NCI-H146 (cell line): ENCODE data around the gene CISD1.
"Not testable (repeated sequence)": the region's sequence is repeated elsewhere in the genome, so short reads cannot be mapped to it uniquely, and the experiment has no call there.

Source experiments
- DNase-seq: peaks from one replicate; lab custom pipeline; 2025; lab: John Stamatoyannopoulos, UW

Gene CISD1

DNA sequence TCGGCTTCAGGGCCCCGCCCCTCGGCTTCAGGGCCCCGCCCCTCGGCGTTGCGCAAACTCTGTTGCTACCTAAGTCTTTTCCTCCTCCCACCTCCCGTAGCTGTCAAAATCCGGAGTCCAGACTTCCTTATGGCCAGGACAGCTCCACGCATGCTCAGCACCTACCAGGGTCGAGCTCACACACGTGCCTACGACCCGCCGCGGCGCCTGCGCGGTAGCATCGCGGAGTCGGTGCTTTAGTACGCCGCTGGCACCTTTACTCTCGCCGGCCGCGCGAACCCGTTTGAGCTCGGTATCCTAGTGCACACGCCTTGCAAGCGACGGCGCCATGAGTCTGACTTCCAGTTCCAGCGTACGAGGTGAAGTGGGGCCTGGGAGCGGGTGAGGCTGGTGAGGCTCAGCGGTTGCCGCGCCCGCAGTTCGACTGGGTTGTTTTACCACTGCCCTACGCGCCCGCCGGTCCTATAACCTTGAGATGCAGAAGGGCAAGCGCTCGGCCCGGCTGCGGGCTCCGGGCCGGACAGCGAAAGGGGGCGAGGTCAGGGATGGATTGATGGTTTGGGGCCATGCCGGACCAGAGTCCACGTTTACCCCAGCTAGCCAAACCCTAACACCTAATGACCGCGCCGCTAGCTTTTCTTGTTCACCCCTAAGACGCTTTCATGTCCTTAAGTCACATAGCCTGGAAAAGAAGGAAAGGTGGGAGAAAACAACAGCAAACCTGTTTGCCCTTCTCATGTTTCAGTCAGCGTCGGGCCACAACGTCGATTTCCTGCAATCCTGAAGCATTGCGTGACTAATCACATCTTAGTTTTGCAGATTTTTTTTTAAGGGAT lies at the start of gene CISD1:
TSS of gene CISD1 (plus strand) at position 217 of the 836 bp plus-strand sequence. CDS start at position 329, 112 bp downstream.
- DNase-seq = peak; percentile 99

DNA sequence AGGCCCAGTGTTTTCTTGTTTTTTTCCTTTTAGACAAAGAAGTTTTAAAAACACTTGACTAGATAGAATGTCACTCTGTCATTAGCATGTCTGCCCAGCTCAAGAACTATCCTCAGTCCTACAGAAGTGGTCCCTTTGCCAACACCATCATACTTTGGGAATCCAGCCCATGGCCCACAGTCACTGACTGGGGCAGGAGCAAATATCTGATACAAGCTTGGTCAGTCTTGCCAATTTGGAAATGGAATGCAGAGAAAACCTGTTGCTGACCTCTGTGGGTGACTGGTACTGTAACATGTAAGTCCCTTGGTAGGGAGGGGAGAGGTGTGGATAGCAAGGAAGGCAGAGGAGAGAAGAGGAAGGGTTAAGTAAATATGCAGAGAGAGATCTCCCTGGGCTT lies 49.1 kb upstream of the CISD1 start:
- DNase-seq = no peak

GRCh38 chr10:58220769-58221451 lies 48.1 kb upstream of the CISD1 start:
- no peak for DNase-seq

- DNase-seq = no peak
These were observed 43.3 kb upstream of the CISD1 start for GRCh38 chr10:58225654-58226053.

DNA sequence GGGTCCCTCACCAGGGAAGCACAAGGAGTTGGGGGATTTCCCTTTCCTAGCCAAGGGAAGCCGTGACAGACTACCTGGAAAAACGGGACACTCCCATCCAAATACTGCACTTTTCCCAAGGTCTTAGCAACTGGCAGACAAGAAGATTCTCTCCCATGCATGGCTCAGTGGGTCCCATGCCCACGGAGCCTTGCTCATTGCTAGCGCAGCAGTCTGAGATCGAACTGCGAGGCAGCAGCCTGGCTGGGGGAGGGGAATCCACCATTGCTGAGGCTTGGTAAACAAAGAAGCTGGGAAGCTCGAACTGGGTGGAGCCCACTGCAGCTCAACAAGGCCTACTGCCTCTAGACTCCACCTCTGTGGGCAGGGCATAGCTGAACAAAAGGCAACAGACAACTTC lies 39.1 kb upstream of the CISD1 start:
- DNase-seq = not testable (repeated sequence)

- no peak for DNase-seq
These were observed 31.7 kb upstream of the CISD1 start for GRCh38 chr10:58237014-58237834.

GRCh38 chr10:58239561-58240169 lies 29.3 kb upstream of the CISD1 start:
- DNase-seq = no peak

- no peak for DNase-seq
These were observed 28.4 kb upstream of the CISD1 start for GRCh38 chr10:58240531-58240930.

DNA sequence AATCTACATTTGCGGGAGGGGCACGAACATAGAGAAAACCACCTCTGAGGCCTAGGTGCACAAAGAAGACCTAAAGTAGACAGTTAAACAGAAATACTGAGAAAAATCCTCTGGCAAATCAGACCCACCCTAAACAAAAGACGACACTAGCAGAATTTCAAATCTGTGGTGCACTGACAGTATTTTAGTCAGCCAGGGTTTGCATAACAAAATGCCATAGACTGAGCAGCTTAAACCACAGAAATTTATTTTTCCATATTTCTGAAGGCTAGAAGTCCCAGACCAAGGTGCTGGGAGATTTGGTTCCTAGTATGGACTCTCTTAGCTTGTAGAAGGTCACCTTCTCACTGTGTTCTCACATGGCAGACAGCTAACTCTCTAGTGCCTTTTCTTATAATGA lies 27.6 kb upstream of the CISD1 start:
- DNase-seq = no peak

- no peak for DNase-seq
These were observed 25.7 kb upstream of the CISD1 start for GRCh38 chr10:58243269-58243668.

GRCh38 chr10:58243801-58244200 lies 25.2 kb upstream of the CISD1 start:
- not testable (repeated sequence) for DNase-seq

DNA sequence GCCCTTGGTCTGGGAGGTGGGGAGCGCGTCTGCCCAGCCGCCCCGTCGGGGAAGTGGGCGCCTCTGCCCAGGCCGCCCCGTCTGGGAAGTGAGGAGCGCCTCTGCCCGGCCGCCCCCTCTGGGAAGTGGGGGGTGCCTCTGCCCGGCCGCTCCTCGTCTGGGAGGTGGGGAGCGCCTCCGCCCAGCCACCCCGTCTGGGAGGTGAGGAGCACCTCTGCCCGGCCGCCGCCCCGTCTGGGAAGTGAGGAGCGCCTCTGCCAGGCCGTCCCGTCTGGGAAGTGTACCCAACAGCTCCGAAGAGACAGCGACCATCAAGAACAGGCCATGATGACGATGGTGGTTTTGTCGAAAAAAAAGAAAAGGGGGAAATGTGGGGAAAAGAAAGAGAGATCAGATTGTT lies 24.7 kb upstream of the CISD1 start:
- DNase-seq = not testable (repeated sequence)

GRCh38 chr10:58244666-58245065 lies 24.3 kb upstream of the CISD1 start:
- not testable (repeated sequence) for DNase-seq

DNA sequence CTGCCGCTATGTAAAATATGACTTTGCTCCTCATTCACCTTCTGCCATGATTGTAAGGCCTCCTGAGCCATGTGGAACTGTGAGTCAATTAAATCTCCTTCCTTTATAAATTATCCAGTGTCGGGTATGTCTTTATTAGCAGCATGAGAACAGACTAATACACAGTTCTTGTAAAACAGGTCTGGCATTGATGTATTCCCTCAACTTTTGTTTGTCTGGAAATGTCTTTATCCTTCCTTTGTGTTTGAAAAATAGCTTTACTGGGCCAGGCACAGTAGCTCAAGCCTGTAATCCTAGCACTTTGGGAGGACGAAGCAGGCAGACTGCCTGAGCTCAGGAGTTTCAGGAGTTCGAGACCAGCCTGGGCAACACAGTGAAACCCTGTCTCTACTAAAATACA lies 15.8 kb upstream of the CISD1 start:
- no peak for DNase-seq

DNA sequence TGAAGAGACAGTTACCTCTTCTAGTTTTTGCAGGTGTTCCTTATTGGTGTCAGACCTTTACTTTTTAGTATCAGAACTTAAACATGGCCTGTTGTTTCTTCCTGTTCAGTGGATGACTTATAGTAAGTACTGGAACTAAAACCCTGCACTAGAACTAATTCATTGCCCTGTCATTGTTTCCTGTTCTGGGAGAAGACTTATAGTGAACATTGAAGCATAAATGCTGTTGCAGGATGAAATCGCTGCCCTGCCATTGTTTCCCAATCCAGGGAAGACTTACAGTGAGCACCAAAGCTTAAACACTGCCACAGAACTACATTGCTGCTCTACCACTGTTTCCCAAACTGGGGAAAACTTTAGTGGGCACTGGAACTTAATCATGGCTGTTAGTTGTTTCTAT lies 14.3 kb upstream of the CISD1 start:
- DNase-seq = no peak

DNA sequence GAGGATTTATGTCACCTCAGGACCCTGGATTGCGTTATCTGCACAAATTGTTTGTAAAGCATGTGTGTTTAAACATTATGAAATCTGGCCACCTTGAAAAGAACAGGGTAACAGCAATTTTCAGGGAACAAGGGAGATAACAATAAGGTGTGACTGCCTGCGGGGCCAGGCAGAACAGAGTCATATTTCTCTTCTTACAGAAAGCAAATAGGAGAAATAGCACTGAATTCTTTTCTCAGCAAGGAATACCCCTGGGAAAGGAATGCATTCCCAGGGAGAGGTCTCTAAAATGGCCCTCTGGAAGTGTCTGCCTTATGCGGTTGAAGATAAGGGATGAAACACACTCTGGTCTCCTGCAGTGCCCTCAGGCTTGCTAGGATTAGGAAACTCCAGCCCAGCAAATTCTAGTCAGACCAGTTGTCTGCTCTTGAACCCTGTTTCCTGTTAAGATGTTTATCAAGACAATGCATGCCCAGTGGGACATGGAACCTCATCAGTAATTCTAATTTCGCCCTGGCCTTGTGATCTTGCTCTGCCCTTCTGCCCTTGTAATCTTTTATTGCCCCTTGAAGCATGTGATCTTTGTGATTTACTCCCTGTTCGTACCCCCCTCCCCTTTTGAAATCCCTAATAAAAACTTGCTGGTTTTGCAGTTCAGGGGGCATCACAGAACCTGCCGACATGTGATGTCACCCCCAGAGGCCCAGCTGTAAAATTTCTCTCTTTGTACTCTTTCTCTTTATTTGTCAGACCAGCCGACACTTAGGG lies 12.8 kb upstream of the CISD1 start:
- peak; percentile 5 for DNase-seq

GRCh38 chr10:58258977-58259692 lies 9.8 kb upstream of the CISD1 start:
- DNase-seq = no peak

DNA sequence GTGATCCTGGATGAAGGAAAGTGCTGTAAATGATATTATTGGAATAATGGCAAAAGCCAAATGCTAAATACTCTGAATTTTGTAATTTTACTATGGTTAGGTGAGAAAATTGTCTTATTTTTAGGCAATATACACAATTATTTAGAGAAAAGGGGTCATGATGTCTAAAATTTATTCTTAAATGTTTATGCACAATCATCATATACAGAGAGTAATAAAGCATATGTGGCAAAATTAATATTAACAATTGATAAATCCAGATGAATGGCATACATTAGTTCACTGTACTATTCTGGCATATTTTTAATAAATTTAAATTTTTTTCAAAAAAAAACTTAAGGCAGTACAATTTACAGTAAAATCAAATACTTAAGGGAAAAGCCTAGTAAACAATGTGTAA lies 8.6 kb upstream of the CISD1 start:
- no peak for DNase-seq

- no peak for DNase-seq
These were observed 6.2 kb upstream of the CISD1 start for GRCh38 chr10:58262766-58263165.

DNA sequence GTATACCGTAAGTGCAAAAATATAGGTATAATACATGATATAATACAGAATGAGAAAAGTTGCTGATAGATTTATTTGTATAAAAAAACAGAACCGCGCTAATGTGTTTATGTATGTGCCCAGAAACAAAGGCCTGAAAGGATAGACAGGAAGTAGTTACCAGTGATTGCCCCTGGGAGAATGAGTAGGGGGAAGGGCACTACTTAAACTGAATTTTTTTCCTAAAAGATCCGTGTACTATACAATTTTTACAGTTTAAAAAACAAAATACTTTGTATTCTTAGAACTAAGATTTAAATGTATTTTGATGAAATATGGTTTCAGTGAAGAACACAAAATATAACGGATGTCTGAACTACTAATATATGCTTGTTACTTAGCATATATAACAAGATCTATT lies 4.2 kb upstream of the CISD1 start:
- peak; percentile 59 for DNase-seq

GRCh38 chr10:58265249-58265648 lies 3.7 kb upstream of the CISD1 start:
- DNase-seq = no peak
